KBM-7 (cell line): ENCODE measurements around the gene SFSWAP.
"Not testable (repeated sequence)": the region's sequence is repeated elsewhere in the genome, so short reads cannot be mapped to it uniquely, and the experiment has no call there.

Source experiments
- DNase-seq: peaks from one replicate; pipeline ENCODE4 v3.0.0-alpha.2; 2015
- in situ Hi-C: fragments of 300-500 bp; cut with MboI; formaldehyde crosslinking; loops from 2 replicates; pipeline ENCODE4 v1.14.3; 2020; ENCODE audit warnings: low sequenced_read_pairs, low pct_unique_long_range_greater_than_20kb, mixed read lengths

SFSWAP gene

DNA sequence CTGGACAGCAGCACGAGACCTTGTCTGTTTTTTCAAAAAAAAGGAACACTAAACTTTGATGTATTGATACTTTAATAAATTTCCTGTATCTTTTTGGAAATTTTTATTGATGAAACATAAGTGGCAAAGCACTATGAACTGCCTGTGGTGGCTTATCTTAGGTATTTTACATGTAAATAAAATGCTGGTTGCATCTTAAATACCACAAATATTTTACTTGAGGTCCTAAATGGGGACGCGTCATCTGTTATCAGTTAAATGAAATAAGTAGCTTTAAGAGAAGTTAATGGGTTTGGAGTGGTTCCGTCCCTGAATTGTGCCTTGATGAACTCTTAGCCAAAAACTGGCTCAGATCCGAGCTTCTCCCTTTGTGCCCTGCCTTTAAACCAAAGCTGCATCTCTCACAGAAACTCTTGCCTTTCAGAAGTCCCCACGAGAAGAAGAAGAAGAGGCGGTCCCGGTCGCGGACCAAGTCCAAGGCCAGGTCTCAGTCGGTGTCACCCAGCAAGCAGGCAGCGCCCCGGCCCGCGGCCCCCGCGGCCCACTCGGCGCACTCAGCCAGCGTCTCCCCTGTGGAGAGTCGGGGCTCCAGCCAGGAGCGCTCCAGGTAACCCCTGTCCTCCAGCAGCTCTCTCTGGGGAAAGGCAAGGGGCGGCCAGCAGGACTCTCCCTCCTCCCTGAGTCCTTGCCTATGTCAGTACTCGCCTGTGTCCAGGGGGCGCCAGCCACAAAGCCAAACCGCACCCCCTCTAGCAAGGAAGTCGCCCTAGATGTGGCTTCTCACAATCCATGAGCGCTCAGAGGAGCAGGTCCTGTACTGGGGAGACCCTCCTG is 86.1 kb downstream of the SFSWAP start:
- DNase-seq: no peak
- in situ Hi-C loops: no loop called here

DNA sequence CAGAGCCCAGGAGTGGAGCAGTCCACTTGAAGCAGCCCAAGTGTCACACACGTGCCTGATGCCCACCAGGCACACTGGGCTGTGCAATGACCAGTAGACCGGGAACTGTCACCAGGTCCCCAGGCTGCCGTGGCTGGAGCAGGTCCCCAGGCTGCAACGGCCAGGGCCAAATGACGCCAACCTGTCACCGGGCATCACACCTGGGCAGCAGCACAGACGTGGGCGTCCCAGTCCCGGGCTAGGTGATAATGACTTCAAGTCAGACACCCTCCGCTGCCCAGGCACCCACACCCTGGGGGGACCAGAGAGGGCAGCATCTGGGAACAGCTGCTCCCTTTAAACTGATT is 86.7 kb downstream of the SFSWAP start:
- in situ Hi-C loops: no loop called here
- no peak for DNase-seq

DNA sequence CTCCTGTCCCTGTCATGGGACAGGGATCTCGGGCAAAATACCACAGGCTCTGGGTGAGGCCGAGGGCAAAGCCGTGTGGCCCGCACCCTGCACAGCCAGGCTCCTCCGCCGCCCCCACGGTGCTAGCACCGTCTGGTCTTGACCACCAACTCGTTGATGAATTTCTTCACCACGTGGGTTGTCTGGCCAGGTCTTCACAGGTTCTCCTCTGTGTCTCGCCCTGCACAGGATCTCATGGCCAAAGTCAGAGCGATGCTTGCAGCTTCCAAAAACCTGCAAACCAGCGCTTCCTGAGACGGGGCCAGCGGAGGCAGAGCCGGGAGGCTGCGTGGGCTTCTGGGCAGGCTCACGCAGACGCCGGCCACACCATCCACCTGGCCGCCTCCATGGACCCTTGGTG is 88.3 kb downstream of the SFSWAP start:
- no peak for DNase-seq
- in situ Hi-C loops: no loop called here

DNA sequence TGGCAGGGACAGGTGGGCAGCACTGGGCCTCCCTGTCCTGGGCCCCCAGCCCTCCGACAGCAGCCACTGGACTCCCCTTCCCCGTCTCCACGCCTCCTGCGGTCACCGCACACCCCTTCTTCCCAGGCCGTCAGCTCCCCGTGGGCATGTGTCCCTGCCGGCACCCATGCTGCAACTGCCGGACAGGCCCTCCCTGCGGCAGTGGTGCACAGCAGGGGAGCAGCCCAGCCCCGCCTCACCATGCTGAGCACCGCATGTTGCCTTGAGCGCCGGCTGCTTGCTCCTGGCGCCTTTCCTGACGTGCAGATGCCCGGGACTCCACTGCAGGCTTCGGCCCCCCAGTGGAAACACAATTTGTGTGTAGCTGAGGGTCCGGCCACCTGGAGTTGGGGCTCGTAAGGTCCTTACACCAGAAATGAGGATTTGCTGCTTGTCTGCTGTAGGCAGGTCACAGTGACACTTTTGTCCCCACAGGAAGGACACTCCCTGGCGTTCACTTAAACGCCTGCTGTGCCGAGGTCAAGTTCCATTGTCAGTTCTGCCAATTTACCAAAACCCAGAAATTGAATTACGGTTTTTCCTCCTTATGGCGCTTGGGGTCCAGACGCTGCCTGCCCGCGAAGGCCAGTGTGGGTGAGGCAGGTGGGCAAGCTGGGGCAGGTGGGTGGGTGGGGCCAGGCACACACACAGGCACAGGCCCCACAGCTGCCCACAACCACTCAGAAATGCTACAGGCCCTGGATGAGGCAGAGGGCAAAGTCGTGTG is 89.1 kb downstream of the SFSWAP start:
- no peak for DNase-seq
- in situ Hi-C loops: no loop called here

DNA sequence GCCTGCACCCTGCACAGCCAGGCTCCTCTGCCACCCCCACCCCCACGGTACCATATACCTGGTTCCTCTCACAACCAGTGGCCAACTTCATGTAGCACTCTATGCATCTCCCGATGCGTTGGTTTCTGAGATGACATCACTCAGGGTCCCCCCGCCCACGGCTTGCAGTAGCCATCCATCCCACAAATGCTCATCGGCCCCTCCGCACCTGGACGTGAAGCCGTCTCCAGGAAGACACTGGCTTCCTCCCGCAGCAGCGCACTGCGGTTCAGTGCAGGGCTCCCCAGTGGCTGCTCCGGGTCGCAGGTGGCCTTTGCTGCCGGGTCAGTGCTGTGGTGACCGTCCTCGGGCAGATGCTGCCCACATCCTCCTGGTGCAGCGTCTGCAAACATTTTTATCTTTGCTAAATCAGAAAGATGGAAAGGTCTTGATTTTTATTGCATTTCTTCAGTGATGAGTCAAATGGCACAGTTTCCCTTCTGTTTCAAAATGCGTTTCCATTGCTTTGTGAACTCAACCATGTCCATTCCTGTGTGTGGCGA is 89.8 kb downstream of the SFSWAP start:
- in situ Hi-C loops: no loop called here
- DNase-seq: no peak

DNA sequence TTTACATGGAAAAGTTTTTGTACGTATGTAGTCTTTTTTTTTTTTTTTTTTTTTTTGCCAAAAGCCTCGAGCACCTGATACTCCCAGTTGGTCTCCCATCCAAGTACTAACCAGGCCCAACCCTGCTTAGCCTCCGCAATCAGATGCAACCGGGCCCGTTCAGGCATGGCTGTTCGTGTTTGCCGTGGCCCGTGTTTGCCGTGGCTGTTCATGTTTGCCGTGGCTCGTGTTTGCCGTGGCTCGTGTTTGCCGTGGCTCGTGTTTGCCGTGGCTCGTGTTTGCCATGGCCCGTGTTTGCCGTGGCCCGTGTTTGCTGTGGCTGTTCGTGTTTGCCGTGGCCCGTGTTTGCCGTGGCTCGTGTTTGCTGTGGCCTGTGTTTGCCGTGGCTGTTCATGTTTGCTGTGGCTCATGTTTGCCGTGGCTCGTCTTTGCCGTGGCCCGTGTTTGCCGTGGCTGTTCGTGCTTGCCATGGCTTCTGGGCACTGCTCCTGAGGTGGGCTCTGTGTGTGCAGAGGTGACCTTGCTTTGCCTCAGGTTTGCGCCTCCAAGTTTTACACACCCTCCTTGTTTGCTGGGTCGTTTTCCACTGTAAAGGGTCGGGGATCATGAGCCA is 90.5 kb downstream of the SFSWAP start:
- in situ Hi-C loops: no loop called here
- no peak for DNase-seq

DNA sequence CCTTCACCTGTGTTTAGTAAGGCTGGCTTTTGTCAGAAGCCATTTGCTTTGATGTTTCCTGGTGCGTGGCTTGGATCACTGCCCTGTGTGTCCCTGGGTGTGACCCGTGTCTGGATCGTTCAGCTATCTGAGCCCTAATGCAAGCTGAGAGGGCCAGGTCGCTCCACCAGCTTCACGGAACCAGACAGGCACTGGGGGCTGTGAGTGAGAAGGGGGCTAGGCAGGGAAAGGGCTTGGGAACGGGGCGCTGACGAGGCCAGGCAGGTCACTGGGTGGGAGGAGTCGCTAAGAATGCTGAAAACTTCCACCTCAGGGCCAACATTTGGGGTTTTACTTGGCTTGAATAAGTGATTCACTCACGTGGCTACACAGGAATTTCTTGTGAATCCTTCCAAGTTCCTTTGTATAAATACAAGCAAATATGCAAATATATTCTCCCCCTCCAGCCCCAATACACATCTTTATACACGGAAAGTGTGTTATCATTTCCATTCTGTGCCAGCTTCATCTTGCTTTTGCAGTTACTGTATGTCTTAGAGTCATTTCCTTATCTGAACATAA is 93.2 kb downstream of the SFSWAP start:
- DNase-seq: peak; percentile 18
- in situ Hi-C loops: no loop called here

DNA sequence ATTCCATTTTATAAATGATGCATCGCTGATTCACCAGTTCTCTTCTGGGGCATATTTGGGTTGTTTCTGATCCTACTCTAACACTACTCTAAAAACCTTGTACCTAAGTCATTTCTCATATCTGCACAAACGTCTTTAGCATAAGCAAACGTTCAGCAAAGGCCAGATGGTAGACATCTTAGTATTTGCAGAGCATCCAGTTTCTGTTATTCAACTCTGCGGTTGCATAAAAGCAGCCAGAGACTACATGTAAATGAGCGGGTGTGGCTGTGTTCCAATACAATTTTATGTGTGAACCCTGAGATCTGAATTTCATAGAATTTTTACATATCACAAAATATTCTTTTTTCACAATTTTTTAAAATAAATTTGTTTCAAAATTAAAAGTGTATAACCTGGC is 94.5 kb downstream of the SFSWAP start:
- no peak for DNase-seq
- in situ Hi-C loops: no loop called here

DNA sequence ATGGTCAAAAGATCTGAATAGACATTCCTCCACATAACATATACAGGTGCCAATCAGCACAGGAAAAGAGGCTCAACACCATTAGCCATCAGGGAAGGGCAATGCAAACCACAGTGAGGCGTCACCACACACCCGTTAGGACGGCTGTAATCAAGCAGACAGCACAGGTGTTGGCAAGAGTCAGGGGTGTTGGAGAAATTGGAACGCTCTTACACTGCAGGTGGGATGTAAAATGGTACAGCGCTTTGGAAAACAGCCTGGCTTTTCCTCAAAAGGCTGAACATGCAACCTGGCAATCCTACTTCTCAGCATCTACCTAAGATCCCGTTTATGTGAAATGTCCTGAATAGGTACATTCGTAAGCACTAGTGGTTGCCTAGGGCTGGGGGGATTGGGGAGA is 95.8 kb downstream of the SFSWAP start:
- in situ Hi-C loops: no loop called here
- DNase-seq: no peak

DNA sequence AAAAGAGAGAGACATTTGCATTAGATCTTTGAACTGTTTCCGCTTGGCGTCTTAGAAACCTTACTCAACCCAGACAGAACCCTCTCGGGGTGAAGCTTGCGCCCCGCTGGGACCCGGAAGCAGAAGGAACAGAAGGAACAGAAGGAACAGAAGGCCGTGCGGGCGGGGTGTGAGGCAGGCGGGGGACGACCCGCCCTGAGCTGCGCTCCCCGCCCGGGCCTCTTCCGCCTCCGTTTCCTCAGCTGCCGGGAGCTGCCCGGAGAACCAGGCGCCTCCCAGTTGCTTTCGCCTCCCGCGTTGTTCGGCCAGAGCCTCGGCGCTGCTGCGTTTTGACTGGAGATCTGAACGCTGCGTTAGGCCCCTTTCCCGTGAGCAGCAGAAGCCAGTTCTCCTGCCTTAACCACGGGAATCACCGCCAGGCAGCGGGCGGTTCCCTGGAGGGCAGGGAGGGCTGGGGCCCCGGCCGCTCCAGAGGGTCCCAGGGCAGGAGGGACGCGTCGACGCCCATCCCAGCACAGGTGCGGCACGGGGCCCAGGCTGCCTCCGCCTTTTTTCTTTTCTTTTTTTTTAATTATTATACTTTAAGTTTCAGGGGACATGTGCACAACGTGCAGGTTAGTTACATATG is 98.0 kb downstream of the SFSWAP start:
- DNase-seq: peak; percentile 90
- in situ Hi-C loops: no loop called here

DNA sequence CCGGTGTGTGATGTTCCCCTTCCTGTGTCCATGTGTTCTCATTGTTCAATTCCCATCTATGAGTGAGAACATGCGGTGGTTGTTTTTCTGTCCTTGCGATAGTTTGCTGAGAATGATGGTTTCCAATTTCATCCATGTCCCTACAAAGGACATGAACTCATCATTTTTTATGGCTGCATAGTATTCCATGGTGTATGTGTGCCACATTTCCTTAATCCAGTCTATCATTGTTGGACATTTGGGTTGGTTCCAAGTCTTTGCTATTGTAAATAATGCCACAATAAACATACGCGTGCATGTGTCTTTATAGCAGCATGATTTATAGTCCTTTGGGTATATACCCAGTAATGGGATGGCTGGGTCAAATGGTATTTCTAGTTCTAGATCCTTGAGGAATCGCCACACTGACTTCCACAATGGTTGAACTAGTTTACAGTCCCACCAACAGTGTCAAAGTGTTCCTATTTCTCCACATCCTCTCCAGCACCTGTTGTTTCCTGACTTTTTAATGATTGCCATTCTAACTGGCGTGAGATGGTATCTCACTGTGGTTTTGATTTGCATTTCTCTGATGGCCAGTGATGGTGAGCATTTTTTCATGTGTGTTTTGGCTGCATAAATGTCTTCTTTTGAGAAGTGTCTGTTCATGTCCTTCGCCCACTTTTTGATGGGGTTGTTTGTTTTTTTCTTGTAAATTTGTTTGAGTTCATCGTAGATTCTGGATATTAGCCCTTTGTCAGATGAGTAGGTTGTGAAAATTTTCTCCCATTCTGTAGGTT is 98.8 kb downstream of the SFSWAP start:
- in situ Hi-C loops, DNase-seq: not testable (repeated sequence)

DNA sequence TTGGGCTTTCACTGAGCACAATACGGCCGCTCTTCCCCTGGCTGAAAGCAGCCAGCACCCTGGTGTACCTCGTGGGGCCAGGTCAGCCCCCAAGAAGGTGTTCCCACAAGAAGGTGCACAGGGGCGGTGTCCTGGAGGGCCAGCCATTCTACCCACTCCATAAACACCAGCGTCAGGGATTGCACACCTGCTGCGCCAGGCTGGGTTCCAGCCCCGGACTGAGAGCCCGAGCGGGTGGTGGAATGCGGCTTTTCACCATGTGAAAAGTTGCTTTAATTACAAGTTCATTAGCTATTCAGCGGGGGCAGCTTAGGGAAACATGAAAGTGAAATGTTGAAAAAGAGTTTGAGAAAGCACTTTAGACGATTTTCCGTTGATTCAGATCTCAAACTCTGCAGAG is 99.8 kb downstream of the SFSWAP start:
- no peak for DNase-seq
- in situ Hi-C loops: no loop called here

DNA sequence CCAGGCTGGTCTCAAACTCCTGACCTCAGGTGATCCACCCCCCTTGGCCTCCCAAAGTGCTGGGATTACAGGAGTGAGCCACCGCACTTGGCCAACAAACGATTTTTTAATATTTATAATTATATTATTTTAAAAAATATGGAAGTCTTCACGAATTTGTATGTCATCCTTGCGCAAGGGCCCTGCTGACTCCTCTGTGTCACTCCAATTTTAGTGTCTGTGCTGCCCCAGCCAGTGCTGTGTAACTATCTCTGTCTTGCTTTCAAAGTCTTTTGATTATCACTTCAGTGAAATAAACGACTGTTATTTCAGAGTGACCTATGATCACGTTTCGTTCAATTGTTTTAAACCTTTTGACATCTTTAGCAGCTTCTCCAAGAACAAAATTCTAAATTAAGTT is 104.2 kb downstream of the SFSWAP start:
- no peak for DNase-seq
- in situ Hi-C loops: no loop called here

DNA sequence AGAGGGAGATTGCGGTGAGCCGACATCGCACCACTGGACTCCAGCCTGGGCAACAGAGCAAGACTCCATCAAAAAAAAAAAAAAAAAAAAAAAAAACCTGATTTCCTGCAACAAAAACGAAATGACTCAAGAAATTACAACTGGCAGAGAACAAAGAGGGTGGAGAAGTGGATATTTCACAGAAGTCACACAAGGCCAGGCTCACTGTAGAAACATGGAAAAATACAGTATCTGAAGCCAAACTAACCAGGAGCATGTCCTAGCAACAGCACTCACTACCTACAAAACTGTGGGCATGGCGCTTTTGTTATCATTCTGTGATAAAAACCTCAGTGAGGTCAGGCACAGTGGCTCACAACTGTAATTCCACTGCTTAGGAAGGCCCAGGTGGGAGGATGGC is 105.6 kb downstream of the SFSWAP start:
- in situ Hi-C loops: no loop called here
- DNase-seq: no peak

DNA sequence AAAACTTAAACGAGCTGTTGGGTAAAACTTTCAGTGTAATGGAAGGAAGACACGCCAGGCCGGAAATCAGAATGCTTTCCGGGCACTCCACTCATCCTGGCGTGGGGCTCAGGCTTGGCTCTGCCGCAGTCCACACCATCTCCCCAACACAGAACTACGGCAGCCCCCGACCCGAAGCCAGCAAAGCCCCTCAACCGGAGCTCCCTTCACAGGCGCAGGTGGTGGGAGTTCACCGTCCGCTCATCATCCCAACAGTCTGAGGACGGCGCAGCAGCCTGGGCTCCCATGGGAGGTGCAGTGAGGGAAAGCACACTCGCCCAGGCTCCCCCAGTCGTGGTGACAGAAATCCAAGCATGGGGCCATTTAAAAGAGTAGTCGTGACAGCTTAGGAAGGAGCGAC is 106.4 kb downstream of the SFSWAP start:
- in situ Hi-C loops: no loop called here
- no peak for DNase-seq

DNA sequence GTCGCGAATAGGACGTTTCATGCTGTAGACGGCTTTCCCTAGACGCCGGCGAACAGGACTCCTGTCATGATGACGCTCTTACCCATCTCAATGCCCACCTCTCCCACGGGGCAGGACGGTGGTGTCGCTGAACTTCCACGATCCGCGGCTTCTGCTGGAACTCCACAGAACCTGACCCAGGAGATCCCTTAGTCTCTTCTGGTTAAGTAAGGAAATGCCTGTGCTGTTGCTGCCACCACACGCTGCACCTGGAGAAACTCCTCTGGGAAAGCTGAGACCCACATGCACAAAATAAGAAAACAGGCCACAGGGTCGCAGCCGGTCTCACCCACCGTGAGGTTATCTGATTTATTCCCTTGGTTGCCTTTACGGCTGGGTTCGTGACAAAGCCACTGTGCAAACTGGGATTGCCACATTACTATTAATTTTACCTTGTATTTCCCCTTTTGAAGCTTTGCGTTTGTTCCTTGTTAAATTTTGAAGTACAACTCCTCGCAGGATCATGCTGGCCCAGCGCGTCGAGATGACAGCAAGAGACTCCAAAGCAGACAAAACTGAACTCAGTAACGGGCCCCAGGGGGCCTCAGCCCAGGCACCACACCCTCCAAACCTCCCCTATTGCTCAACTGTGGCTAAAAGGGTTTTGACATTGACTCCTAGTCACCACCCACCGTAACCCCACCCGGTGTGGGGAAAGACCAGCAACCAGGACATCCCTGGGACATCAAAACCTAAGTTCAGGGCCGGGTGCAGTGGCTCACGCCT is 108.1 kb downstream of the SFSWAP start:
- DNase-seq: peak; percentile 61
- in situ Hi-C loops: no loop called here

DNA sequence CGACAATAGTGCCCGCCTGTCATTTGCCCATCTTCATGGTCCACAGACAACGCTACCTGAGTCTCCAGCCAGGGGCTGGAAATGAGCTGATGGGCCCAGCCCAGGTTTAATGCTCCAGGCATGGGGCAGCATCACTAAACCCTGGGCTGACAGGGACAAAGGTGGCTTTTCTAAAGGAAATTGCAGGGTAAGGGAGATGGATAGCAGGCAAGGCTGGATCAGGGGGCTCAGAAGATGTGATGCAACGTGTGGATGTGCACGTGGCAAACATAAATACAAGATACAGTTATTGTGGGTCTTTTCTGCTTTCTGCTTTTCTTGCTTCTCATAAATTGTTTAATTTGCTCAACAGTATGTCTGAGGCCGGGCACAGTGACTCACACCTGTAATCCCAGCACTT is 113.6 kb downstream of the SFSWAP start:
- in situ Hi-C loops: no loop called here
- no peak for DNase-seq
